Natural killer cell (primary cell): ENCODE data around the gene CTTN. TPM values are rescaled to one million over a fixed set of nuclear protein-coding genes. Genes with fewer than 3 reads are reported as not detected.

Experiments
- ATAC-seq, 3 donors: fragments of 150-1000 bp in 2 of 3; fragments of 200-7000 bp in 1 of 3; cut with Tn5 transposase; 1 replicate in 1 of 3; 2 replicates in 2 of 3; pipeline ENCODE4 v1.10.0; 2021; ENCODE audit warnings: mild to moderate bottlenecking in 2 of 3, moderate library complexity in 2 of 3
- DNase-seq, 2 donors: peaks; one replicate each; pipeline versions ENCODE4 v3.0.0 to v3.0.0-alpha.2; 2013 to 2021; ENCODE audit warnings: mixed read lengths in 1 of 2
- H3K27ac ChIP-seq: one replicate; pipeline ENCODE4 v1.5.1; 2013; ENCODE audit warnings: mild to moderate bottlenecking, low read length
- H3K27me3 ChIP-seq: one replicate; pipeline ENCODE4 v1.6.1; 2013; ENCODE audit warnings: low read length; ENCODE audit not compliant: control insufficient read depth, insufficient read depth
- H3K36me3 ChIP-seq: one replicate; pipeline ENCODE4 v1.6.1; 2013; ENCODE audit warnings: low read length; ENCODE audit not compliant: control insufficient read depth, insufficient read depth
- H3K4me1 ChIP-seq: one replicate; pipeline ENCODE4 v1.6.1; 2013; ENCODE audit warnings: low read length; ENCODE audit not compliant: control insufficient read depth, insufficient read depth
- H3K4me3 ChIP-seq: one replicate; pipeline ENCODE4 v1.5.1; 2013; ENCODE audit warnings: low read length
- H3K9me3 ChIP-seq: one replicate; pipeline ENCODE4 v1.6.1; 2013; ENCODE audit warnings: low read length; ENCODE audit not compliant: control insufficient read depth, insufficient read depth
- H3K27ac Mint-ChIP-seq, 2 donors: one replicate each; pipeline ENCODE4 v1.8.0; 2022; ENCODE audit warnings: mild to moderate bottlenecking in 2 of 2, mixed read lengths in 2 of 2, moderate library complexity in 1 of 2
- H3K27me3 Mint-ChIP-seq, 2 donors: one replicate each; pipeline ENCODE4 v1.8.0; 2022; ENCODE audit warnings: low read depth in 2 of 2, mixed read lengths in 2 of 2
- H3K36me3 Mint-ChIP-seq: one replicate; pipeline ENCODE4 v1.8.0; 2022; ENCODE audit warnings: mixed read lengths
- H3K4me1 Mint-ChIP-seq, 2 donors: one replicate each; pipeline ENCODE4 v1.8.0; 2022; ENCODE audit warnings: mixed read lengths in 2 of 2
- H3K4me3 Mint-ChIP-seq: one replicate; pipeline ENCODE4 v1.8.0; 2022; ENCODE audit warnings: mild to moderate bottlenecking, moderate library complexity, mixed read lengths
- H3K9me3 Mint-ChIP-seq, 2 donors: one replicate each; pipeline ENCODE4 v1.8.0; 2022; ENCODE audit warnings: mixed read lengths in 2 of 2
- CTCF ChIP-seq: fragments of 200-600 bp; IDR thresholded peaks from one replicate; pipeline ENCODE4 v1.8.0; 2022; ENCODE audit warnings: antibody characterized with exemption
- WGBS: methylation state at CpG from one replicate; pipeline ENCODE4 v1.1.7; 2013; ENCODE audit warnings: missing lambda C conversion rate; ENCODE audit not compliant: insufficient coverage; 5-methylcytosine and 5-hydroxymethylcytosine counted together
- intact Hi-C: fragments of 100-400 bp; cut with micrococcal nuclease; formaldehyde crosslinking; loops from one replicate; pipeline ENCODE4 v1.14.2; 2022
- total RNA-seq, 4 donors: library from RNA; stranded (reverse); fragments of 120-200 nt in 1 of 4; gene quantifications; one replicate each; pipeline versions ENCODE4 v1.2.3 to v1.2.4, GENCODE V29; 2013 to 2022

The CTTN gene
- total RNA-seq, 3 donors from 2014 or later (not counting 1 experiment from before 2014, with no cell fraction given): 0.59 to 5.8 (median 1.8) TPM

- H3K27me3 ChIP-seq: no peaks in the 10 kb centered on the region
- 70% methylated on average over 19 of the region's 19 CpGs for WGBS
- Mint-ChIP-seq H3K27ac (peak overlapping the region; percentile 57 to 90), H3K4me3 (peak overlapping the region; percentile 78), H3K4me1 (peaks cover 33 to 41% of the 10 kb centered on the region in 2 donors), H3K27me3 (peaks cover 0 to 4% of the 10 kb centered on the region in 2 donors), H3K9me3 (no peaks in the 10 kb centered on the region), H3K36me3 (peaks cover 23% of the 10 kb centered on the region)
- peaks cover 41% of the 10 kb centered on the region for H3K36me3 ChIP-seq
- peak; percentile 61 to 82 (median 75) for ATAC-seq
- no peak overlapping the region for H3K4me3 ChIP-seq
- peak overlapping the region; percentile 32 for H3K27ac ChIP-seq
- intact Hi-C loops: loop anchor here (2.0 kb wide), 1 partner anchor 13 kb away; no protein-coding TSS in a partner anchor
- no peak for TF ChIP-seq CTCF
- DNase-seq: peak in 1 of 2 donors; percentile 46
- H3K9me3 ChIP-seq: no peaks in the 10 kb centered on the region
- H3K4me1 ChIP-seq: peaks cover 26% of the 10 kb centered on the region
These were observed 44.3 kb upstream of the CTTN start for GRCh38 chr11:70353900-70354568.

- Histone ChIP-seq H3K27ac (no peak overlapping the region), H3K4me1 (peaks cover 26% of the 10 kb centered on the region), H3K27me3 (no peaks in the 10 kb centered on the region), H3K9me3 (no peaks in the 10 kb centered on the region), H3K4me3 (no peak overlapping the region), H3K36me3 (peaks cover 42% of the 10 kb centered on the region)
- WGBS: 96% methylated on average over 2 of the region's 2 CpGs
- peak overlapping the region; percentile 78 for H3K4me3 Mint-ChIP-seq
- ATAC-seq: no peak
- intact Hi-C loops: no loop called here
- peaks cover 33 to 41% of the 10 kb centered on the region in 2 donors for H3K4me1 Mint-ChIP-seq
- no peak for TF ChIP-seq CTCF
- no peak for DNase-seq
- H3K36me3 Mint-ChIP-seq: peaks cover 28% of the 10 kb centered on the region
- H3K9me3 Mint-ChIP-seq: no peaks in the 10 kb centered on the region
- peaks cover 0 to 9% of the 10 kb centered on the region in 2 donors for H3K27me3 Mint-ChIP-seq
- H3K27ac Mint-ChIP-seq: peak overlapping the region; percentile 57 to 90
These were observed 43.7 kb upstream of the CTTN start for GRCh38 chr11:70354629-70355028.

GRCh38 chr11:70358753-70359152 lies 39.6 kb upstream of the CTTN start:
- DNase-seq (no peak), ATAC-seq (no peak)
- Mint-ChIP-seq H3K4me1 (peaks cover 12 to 18% of the 10 kb centered on the region in 2 donors), H3K36me3 (peaks cover 28% of the 10 kb centered on the region), H3K27ac (no peak overlapping the region), H3K4me3 (no peak overlapping the region), H3K9me3 (no peaks in the 10 kb centered on the region), H3K27me3 (peaks cover 5 to 15% of the 10 kb centered on the region in 2 donors)
- Histone ChIP-seq H3K4me3 (no peak overlapping the region), H3K27me3 (peaks cover 4% of the 10 kb centered on the region), H3K9me3 (no peaks in the 10 kb centered on the region), H3K27ac (no peak overlapping the region), H3K4me1 (peaks cover 8% of the 10 kb centered on the region), H3K36me3 (peaks cover 46% of the 10 kb centered on the region)
- WGBS: 74% methylated on average over 11 of the region's 11 CpGs
- intact Hi-C loops: no loop called here
- no peak for TF ChIP-seq CTCF
